HG02623 (cell line): ENCODE results near the gene GOLGA8T.
"Not testable (repeated sequence)": the region's sequence is repeated elsewhere in the genome, so short reads cannot be mapped to it uniquely, and the experiment has no call there.

ENCODE experiments used
- ATAC-seq: cut with Tn5 transposase; IDR thresholded peaks from one replicate; pipeline ENCODE4 v1.9.1; 2021; ENCODE audit warnings: moderate library complexity; ENCODE audit not compliant: unreplicated experiment

Gene GOLGA8T

DNA sequence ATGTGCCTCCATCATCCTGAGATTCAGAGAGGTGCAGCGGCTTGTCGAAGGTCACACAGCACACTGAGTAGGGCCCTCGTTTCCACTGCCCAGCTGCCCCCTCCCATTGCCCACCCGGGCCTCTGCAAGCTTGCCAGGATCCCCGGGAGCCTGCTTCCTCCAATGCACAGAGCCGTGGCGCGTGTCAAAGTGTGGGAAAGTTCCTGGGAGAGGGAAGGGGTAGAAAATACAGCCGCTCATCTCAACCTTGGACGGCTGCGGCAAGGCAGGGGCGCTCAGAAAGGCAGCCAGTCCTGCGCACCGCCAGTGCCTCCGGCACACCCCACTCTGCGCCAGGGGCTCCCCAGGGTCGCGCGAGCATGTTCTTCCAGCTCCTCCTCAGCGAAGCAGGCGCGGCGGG, 56.3 kb downstream of the GOLGA8T start:
- ATAC-seq = not testable (repeated sequence)

- not testable (repeated sequence) for ATAC-seq
Observed at GRCh38 chr15:30191639-30192038, 56.8 kb downstream of the GOLGA8T start.

DNA sequence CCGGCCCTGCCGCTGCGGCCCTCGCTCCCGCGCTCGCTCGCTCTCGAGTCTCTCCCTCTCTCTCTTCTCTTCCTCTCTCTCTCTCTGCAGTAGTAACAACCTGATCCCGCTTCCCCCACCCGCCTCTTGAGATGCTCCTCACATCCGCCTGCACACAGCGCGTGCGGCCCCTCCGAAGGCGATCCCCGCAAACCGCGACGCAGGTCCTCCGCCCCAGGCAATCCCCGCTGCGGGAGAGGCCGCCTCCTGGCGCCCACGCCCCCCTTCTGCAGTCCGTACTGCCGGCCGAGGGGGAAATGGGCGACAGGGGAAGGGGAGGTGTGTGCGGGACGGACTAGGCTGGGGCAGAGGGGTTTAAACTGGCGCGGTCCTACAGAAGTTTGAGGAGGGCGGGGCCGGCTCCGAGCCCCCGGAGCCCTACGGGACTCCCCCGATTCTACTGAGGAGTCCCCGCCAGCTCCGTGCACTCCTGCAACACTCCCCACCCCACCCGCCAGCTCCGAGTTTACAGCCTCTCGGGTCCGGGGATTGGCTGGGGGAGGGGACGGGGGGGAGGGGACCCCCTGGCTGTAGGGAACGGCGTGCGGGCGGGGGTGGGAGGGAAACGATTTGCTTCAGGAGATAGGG, 57.4 kb downstream of the GOLGA8T start:
- ATAC-seq = not testable (repeated sequence)

DNA sequence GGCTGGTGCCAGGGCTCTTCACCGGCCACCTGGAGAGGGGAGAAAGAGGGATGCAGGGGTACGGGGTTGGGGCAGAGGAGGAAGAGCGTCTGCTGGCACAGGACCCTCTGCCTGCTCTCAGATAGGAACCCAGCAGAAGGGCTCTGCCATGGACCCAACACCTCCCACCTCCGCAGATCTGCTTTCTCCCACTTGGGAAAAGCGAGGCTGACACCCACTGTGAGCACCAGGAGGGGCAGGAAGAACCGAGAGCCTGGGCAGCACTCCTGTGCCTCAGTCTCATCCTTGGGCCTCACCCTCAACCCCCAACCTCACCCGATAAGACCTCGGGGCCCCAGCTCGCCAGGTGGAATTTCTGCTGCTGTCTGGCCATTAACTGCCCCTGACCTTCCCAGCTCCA, 58.0 kb downstream of the GOLGA8T start:
- not testable (repeated sequence) for ATAC-seq
